ENCODE measurements around the gene CMTM3.
"Not testable (repeated sequence)": the region's sequence is repeated elsewhere in the genome, so short reads cannot be mapped to it uniquely, and the experiment has no call there.

The CMTM3 gene, protein sequence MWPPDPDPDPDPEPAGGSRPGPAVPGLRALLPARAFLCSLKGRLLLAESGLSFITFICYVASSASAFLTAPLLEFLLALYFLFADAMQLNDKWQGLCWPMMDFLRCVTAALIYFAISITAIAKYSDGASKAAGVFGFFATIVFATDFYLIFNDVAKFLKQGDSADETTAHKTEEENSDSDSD

DNA sequence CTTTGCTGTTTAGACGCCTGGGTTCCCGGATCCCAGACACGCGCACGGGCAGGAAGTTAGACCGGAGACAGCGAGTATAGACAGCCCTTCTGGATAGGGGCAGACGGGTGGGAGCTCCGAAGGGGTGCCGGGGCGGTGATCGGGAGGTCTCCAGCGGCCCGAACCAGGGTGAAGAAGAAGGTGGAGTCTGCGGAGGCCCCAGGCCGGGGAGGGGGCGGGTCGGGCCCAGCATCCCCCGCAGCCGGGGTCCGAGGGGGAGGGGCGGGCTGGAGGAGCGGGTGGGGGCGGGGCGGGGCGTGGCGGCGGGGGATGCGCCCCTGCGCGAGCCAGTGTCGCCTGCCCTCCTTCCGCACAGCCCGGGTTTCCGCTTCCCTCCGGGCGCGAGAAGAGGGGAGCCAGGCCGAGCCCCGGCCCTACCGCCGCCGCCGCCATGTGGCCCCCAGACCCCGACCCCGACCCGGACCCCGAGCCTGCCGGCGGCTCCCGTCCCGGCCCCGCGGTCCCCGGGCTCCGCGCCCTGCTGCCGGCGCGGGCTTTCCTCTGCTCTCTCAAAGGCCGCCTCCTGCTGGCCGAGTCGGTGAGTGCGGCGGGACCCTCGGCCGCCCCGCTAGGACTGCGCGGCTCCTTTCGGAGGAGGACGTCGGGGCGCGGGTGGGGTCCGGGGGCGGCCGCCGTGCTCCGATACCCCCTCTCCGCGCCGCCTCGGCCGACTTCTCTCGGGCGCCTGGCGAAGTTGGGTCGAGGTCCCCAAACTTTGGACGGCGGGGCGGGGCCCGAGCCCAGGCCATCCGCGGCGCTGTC is at the start of gene CMTM3:
Gene CMTM3 (plus strand): TSS at position 329 of the 801 bp plus-strand sequence. CDS start 102 bp downstream, at position 431.
- no peak for DNase-seq

DNA sequence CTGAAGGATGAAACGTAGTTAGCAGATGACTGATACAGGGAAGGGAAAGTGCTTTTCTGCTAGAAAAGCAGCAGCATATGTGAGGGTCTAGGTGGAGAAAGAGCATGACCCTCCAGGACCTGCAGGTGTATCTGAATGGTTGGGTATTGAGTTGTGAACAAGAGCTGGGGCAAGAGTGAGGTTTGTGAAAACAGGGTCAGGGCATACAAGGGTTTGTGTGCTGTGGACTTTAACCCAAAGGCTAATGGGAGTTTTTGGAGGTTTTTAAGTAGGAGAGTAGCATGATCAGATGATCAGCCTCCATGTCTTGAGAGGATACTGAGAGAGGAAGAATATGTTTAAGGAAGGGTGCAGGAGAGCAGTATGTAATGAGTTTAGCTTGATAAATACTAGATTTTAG is 44.4 kb upstream of the CMTM3 start:
- no peak for DNase-seq

DNA sequence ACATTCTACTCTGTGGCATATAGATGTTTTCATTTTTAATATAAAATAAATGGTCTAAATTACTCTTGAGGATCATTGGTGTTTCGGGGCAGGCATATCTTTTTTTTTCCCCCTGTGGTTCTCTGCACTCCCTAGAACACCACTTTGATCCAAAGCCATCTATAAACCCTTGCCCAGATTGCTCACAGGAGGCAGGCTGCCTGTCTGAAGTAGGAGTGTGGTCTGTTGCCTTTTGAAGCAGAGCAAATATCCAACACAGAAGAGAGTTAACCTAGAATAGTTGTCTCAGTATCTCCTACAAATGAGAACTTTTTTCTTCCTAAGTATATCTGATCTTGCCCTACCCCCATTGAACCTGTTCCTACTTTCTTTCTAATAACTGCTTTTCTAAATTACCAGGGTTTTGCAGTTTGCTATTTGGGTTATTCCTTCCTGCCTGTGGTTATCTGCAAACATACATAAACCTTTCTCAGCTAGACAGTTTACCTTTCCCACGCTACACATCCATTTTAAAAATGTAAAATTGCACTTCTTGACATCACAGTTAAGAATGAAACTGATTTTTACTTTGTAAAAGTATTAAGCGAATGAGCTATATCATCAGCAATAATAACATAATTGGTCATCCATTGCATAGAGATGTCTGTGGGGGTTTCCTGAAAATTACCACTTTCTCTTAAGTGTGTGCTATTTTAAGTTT is 43.0 kb upstream of the CMTM3 start:
- no peak for DNase-seq

DNA sequence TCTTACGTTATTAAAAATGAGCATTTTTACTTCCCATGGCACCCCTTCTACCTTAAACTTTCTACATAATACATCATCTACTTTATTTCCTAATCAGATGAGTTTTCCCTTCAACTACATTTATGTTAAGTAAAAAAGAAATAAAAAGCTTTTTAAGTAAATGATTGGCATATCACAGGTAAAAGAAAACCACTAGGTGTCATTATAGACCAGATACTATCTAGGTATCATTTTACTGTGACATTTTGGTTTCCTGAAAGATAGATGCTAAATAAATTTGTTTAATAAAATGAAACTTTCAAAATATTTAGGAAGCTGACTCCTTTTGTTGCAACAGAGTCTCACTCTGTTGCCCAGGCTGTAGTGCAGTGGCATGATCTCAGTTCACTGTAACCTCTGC is 42.1 kb upstream of the CMTM3 start:
- DNase-seq = no peak

DNA sequence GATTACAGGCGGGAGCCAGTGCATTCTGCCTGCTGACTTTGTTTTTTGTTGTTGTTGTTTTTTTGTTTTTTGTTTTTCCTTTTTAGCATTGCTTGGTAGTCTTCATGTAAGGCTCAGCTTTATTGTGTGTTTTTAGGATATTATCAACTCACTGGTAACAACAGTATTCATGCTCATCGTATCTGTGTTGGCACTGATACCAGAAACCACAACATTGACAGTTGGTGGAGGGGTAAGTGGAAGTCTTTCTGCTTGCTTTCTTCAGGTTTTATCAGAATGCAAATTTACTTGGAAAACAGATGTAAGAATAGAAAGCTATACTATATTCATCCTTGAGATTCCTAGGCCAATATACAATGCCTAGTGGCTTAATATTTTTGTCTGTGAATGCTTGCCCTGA is 41.5 kb upstream of the CMTM3 start:
- DNase-seq = no peak

DNA sequence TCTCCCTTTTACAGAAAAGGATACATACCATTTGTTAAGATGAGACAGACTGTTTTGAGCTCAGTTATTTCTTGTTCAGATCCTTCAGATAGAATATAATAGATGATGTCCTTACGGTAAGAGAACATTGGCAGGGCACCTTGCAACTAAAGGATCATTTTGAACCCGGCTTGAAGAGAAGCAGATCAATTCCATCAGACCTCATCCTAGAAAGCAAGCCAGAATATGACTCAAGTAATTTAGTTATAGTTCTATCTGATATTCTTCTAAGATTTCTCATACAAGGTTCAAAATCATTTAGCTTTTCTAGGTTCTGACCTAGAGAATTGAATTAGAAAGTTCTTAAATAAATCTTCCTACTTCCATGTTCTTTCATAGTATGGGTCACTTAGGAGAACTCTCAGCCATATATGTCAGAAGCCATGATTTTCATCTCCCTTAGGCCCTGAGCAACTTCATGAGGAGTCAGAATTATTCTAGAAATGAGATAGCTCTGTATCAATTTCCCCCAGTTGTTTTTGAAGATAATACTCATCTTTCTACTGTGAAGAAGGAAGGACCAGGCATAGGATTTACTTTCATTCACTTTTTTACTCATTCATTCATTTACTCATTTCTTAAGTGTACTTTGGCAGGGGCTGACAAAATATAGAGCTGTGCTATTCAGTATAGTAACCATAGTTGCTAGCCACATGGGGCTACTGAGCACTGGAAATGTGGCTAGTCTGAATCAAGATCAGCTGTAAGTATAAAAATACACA is 40.8 kb upstream of the CMTM3 start:
- DNase-seq = no peak

DNA sequence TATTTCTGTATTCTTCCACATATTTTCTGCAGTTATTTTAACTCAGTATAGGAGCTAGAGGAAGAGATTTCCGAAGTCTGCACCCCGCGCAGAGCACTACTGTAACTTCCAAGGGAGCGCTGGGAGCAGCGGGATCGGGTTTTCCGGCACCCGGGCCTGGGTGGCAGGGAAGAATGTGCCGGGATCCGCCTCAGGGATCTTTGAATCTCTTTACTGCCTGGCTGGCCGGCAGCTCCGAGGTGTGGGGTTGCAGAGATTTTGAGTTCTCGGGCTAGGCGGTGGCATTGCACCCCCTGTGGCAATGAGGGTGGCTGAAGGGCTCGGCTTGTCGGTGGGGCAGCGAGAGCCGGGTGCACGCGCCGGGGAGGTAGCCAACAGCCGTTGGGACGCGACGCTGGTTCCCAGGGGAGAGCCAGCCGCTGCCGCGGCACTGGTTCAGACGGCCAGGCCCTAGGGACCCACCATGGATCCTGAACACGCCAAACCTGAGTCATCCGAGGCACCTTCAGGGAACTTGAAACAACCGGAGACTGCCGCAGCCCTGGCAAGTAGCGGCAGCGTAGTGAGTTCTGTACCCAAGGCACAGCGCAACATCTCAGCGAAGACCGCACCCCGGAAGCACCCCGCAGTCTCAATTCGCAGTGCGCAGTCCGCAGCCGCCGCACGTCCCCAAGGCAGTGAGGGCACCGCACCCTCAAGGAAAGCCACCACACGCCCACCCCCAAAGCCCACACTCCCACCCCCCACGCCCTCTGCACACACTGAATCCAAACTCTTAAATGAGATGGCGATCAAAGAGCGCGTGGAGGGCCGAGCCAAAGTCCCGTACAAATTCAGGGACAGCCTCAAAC is 38.2 kb upstream of the CMTM3 start, which contains the start of gene CMTM1:
Gene CMTM1 (plus strand): TSS at position 389 of the 851 bp plus-strand sequence. CDS start 75 bp downstream, at position 464.
- no peak for DNase-seq

DNA sequence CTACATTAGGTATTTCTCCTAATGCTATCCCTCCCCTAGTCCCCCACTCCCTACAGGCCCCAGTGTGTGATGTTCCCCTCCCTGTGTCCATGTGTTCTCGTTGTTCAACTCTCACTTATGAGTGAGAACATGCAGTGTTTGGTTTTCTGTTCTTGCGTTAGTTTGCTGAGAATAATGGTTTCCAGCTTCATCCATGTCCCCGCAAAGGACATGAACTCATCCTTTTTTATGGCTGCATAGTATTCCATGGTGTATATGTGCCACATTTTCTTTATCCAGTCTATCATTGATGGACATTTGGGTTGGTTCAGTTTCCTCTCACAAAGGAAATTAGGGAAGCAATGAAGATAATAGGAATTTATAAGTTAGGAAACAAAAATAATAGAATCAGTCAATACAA is 37.2 kb upstream of the CMTM3 start:
- DNase-seq = not testable (repeated sequence)

DNA sequence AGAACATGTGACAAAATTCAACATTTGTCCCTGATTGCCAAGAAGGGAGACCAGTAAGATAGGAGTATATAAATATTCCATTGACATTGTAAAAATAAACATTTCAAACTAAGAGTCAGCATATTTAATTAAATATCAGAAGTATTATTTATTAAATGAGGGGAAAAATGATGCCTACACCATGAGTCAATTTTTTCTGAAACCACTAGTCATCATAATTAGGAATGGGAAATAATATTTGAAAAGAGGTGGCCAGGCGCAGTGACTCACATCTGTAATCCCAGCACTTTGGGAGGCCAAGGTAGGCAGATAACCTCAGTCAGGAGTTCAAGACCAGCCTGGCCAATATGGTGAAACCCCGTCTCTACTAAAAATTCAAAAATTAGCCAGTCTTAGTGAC is 36.1 kb upstream of the CMTM3 start:
- no peak for DNase-seq

DNA sequence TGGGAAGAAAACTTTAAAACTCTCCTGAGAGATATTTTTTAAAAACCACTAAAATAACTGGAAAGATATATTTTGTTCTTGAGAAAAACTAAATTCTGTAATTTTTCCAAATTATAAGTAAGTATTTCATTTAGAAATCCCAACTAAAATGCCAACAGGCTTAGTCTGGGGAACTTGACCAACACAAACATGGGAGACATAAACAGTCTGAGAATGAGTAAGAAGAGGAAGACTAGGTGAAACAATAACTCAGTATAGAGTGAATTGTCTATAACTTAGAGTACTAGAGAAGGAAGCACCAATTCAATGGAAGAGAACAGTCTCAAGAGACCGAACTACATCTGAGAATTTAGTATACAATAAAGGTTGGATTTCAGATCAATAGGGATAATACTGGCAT is 35.4 kb upstream of the CMTM3 start:
- DNase-seq = no peak

DNA sequence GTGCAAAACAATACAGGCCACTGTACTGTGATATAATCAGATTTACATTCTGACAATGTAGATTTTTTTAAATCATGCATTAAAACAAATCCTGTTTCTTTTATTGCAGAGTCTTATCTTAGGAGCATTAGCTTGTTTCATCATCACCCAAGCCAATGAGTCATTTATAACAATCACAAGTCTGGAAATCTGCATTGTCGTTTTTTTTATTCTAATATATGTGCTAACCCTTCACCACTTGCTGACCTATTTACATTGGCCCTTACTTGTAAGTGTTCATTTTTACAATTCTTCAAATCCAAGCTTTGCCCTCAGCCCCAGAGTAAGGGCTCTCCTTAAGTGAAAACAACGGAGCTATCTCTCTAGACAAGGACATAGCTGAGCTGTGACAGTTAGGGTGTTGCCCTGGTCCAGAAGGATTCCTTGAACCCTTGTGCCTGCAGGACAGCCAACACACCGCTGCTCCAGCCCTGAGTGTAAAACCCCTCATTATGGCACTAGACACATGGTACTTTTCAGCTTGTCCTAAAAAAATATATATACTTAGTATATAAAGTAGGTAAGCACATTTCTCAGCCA is 34.6 kb upstream of the CMTM3 start:
- no peak for DNase-seq

DNA sequence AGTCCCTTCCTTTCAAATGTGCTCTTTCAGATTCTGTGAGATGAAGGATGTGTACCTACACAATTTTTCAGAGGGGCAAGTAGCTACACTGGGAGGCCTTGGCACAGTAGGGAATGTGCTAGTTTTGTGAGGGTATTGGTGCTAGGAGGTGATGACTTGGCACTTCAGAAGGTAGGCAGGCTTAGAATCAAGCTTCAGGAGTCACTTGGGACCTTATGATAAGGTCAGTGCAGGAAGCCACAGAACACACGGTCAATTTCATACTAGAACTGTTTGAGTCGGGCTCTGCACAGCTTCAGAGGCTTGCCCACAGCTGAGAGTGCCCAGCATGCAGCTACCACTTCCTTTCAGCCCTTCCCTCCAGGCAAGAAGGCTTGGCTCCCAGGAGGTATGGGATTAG is 32.1 kb upstream of the CMTM3 start:
- no peak for DNase-seq

DNA sequence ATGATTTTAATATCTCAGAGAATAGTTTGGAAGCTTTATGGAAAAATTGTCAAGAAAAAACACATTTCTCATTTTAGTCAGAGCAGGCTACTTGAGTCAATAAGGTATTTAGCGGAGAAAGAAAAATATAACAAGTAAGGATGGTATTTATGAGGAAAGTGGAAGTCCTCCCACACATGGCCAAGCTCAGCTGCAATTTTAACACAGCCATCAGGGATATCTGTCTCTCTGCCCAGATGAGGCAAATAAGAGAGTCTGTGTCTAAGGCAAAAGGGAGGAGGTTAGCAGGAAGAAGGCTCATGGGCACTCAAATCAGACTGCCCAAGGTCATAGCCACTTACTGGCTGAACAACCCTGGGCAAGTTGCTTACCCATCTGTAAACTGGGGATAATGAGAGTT is 30.4 kb upstream of the CMTM3 start:
- no peak for DNase-seq

DNA sequence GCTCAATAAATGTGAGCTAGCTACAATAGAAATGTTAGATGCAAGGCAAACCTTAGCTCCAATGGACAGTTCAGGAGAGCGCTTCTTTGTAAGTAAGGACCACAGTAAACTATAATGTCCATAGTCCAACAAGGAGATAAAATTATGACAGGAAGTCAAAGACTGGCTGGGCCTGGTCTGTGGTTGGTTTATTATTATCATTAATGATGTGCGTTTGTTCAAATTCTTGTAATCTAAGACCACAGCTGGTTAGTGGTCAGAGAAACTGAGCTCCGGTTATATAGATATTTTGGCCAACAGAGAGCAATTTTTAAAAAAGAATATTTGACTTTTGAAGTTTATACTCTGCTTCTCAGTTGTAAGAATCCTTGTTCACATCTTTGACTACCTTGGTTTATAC is 30.0 kb upstream of the CMTM3 start:
- no peak for DNase-seq

DNA sequence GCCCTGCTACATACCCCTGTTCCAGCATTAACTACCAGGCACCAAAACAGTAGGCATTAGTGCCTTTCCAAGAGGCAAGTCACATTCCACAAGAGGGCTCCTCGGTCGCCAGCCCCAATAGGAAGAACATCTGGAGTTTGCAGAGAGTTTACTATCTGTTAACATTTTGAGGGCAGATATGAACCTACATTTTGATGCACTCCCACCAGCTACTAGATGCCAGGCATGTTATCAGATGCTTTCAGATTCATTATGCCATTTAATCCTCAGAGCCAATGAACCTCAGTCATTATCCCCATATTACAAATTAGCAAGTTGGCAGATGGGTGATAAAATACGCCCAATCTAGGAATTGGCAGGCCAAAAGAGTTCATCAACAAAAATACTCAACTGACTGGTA is 29.4 kb upstream of the CMTM3 start:
- DNase-seq = no peak

DNA sequence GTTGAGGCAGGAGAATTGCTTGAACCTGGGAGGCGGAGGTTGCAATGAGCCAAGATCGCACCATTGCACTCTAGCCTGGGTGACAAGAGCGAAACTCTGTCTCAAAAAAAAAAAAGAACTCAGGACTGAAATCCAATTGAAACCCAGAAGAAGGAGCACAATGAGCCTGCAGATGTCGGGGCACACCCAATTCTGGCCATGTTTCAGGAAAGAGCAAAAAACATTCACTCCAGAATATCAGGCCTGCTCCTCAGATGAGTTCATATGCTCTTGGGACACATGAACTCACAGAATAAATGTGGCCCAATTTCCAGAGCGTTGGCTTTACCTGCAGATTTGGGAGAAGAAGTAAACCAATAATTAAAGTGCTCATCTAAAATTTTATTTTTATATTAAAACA is 28.2 kb upstream of the CMTM3 start:
- no peak for DNase-seq

DNA sequence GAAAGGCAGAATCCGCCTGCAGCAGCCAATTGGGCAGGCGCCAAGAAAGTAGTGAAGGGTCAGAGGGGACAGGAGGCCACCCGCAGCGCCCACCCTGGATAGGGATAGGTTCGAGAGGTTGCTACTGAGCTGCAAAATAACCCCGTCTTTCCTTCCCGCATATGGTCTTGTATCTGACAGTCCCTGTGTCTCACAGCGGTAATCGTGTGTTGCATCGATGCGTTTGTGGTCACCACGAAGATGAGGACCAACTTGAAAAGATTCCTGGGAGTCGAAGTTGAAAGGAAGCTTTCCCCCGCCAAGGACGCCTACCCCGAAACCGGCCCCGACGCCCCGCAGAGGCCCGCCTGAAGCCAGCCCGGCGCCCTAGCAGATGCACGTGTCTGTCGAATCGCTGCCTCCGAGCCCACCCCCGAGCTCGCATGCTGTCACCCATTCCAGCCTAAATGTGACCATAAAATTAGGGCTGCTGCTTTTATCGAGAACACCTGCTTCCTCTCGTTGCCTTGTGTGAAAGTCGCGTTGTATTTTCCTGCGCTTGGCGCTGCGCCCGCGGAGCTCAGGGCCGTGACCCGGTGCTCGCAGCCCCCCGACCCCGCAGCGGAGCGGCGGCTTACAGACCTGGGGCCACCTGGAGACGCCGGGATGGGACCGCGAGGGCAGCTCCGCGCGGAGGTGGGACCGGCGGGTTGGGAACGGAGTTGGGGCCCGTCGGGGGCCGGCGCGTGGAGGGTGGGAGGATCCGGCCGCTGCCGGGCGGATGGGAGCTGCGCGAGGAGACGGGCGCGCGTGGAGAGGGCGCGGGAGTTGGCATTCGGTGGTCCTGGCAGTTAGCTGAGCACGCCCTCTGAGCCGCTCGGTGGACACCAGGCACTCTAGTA is 25.6 kb upstream of the CMTM3 start, which contains the start of gene CMTM2:
Gene CMTM2 (plus strand): TSS at position 813 of the 881 bp plus-strand sequence. CDS start 145 bp downstream, outside the sequence.
- DNase-seq = no peak

DNA sequence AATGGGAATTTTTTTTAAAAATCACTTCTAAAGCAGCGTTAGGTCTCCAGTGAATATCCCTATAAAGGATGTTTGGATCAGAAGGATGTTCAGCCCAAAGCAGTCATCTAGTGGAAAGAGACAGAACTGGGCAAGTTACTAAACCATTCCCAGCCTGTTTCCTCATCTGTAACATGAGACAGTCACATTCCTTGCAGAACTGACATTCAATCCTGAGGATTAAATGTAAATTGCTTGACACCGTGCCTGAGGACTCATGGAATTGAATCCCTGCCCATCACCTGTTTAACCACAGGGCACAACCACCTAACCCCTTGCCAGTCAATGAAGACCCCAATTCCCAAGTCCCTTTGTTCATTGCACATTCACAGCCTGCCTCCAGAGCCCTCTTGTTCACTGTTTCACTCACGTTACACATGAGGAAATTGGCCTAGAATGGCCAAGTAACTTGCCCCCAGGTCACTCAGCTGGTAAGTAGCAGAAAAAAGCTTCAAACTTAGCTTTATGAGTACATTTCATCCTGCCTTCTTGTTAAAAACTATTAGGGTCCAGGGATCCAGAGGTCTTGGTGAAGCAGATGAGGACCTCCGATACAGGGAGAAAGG is 23.8 kb upstream of the CMTM3 start:
- DNase-seq = no peak

DNA sequence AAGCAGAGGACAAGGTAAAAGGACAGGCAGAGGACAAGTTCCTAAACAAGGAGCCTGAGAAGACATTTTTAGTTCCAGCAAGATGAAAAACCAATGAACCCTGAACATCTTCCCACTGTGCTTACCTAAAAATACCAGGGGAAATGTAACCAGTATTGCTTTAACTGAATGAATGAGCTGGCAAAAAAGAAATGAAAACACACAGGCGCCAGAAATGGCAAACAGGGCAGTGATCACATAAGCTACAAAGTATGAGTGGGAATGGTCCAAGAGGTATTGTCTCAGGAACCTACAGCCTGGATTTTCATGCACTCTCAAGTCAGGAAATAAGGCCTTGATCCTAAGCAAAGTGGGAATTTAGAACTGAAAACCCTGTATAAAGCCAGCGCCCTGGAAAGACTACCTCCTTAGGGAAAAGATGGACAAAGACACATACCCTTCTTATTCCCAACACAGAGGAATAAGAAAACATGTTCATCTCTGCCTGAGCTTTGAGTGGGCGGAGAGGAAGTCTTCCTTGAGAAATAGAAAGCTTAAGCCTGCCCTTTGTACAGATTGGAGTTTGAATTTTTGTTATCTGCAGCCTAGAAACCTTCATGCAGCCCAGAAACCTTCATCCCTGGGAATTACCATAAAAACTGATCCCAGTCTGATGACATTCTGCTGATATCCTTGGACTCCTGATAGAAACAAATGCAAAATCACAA is 23.1 kb upstream of the CMTM3 start:
- DNase-seq = no peak

All from NCI-H446 treated with DMSO at 0.1 percent for 48 hours (cell line).